OCI-LY3 (cell line): ENCODE measurements around the gene UBAC2.

ENCODE experiments used
- H2AFZ ChIP-seq: fragments of 200-600, 300-600 bp; shearing (Covaris generic); 2 replicates; pipeline ENCODE4 v1.6.0; 2014; ENCODE audit warnings: antibody characterized with exemption, low read depth, low read length
- H3K27ac ChIP-seq: fragments of 200-600, 300-600 bp; sonication (generic); 2 replicates; pipeline ENCODE4 v1.5.1; 2014; ENCODE audit warnings: mild to moderate bottlenecking, low read length, moderate library complexity, mixed read lengths
- H3K27me3 ChIP-seq: fragments of 200-600, 300-600 bp; sonication (generic); 2 replicates; pipeline ENCODE4 v1.6.1; 2014; ENCODE audit warnings: low read depth, low read length, mixed read lengths
- H3K36me3 ChIP-seq: fragments of 200-600, 300-600 bp; sonication (generic); replicated peaks from 2 replicates; pipeline ENCODE3; 2014; ENCODE audit warnings: low read depth, low read length, mixed read lengths
- H3K4me1 ChIP-seq: fragments of 300-600, 200-600 bp; sonication (generic); 2 replicates; pipeline ENCODE4 v1.6.1; 2014; ENCODE audit warnings: low read length, mixed read lengths
- H3K4me2 ChIP-seq: fragments of 200-600, 300-600 bp; sonication (generic); 2 replicates; pipeline ENCODE4 v1.6.1; 2014; ENCODE audit warnings: low read length, mixed read lengths
- H3K4me3 ChIP-seq: fragments of 300-600, 200-600 bp; sonication (generic); 2 replicates; pipeline ENCODE4 v1.5.1; 2014; ENCODE audit warnings: antibody characterized with exemption, mild to moderate bottlenecking, low read length, moderate library complexity
- H3K79me2 ChIP-seq: fragments of 300-600, 200-600 bp; shearing (Covaris generic); 2 replicates; pipeline ENCODE4 v1.6.1; 2014; ENCODE audit warnings: mild to moderate bottlenecking, low read length, mixed read lengths
- H3K9ac ChIP-seq: fragments of 300-600, 200-600 bp; shearing (Covaris generic); 2 replicates; pipeline ENCODE4 v1.6.0; 2014; ENCODE audit warnings: mild to moderate bottlenecking, low read length, moderate library complexity
- H3K9me3 ChIP-seq: fragments of 200-600, 300-600 bp; shearing (Covaris generic); 2 replicates; pipeline ENCODE4 v1.6.1; 2014; ENCODE audit warnings: low read length, mixed read lengths; ENCODE audit not compliant: insufficient read depth
- H4K20me1 ChIP-seq: fragments of 200-600, 300-600 bp; sonication (generic); 2 replicates; pipeline ENCODE4 v1.6.1; 2016; ENCODE audit warnings: low read length, mixed read lengths; ENCODE audit not compliant: insufficient read depth
- CTCF ChIP-seq: fragments of 200-600, 300-600 bp; sonication (generic); IDR thresholded peaks from 2 replicates; pipeline ENCODE4 v1.5.1; 2014; ENCODE audit warnings: antibody characterized with exemption, low read length, low read depth
- EZH2phosphoT487 ChIP-seq: fragments of 200-600 bp; shearing (Covaris generic); IDR thresholded peaks from 2 replicates; pipeline ENCODE4 v1.6.1; 2018; ENCODE audit warnings: antibody characterized with exemption, mixed run types, low read depth

Gene UBAC2

GRCh38 chr13:99415851-99416331, 215.2 kb downstream of the UBAC2 start:
- no peak for TF ChIP-seq CTCF
- no peak for TF ChIP-seq EZH2phosphoT487
- H3K4me2 ChIP-seq = no peak overlapping the region
- H3K36me3 ChIP-seq = peaks cover 7% of the 10 kb centered on the region
- H4K20me1 ChIP-seq = no peaks in the 10 kb centered on the region
- H2AFZ ChIP-seq = no peak overlapping the region
- H3K27me3 ChIP-seq = peaks cover 20% of the 10 kb centered on the region
- H3K79me2 ChIP-seq = no peaks in the 10 kb centered on the region
- H3K4me1 ChIP-seq = peaks cover 47% of the 10 kb centered on the region
- peaks cover 7% of the 10 kb centered on the region; the same call in 1 of the 2 replicates for H3K9me3 ChIP-seq
- H3K4me3 ChIP-seq = no peak overlapping the region
- H3K9ac ChIP-seq = no peak overlapping the region
- no peak overlapping the region for H3K27ac ChIP-seq

- Histone ChIP-seq H3K79me2 (no peaks in the 10 kb centered on the region), H3K36me3 (peaks cover 6% of the 10 kb centered on the region), H3K9me3 (peaks cover 7% of the 10 kb centered on the region; the same call in 1 of the 2 replicates), H3K4me1 (peaks cover 47% of the 10 kb centered on the region), H3K27ac (no peak overlapping the region), H3K4me2 (no peak overlapping the region), H2AFZ (no peak overlapping the region), H4K20me1 (no peaks in the 10 kb centered on the region), H3K27me3 (peaks cover 18% of the 10 kb centered on the region), H3K4me3 (no peak overlapping the region), H3K9ac (no peak overlapping the region)
- TF ChIP-seq EZH2phosphoT487 (no peak), CTCF (no peak)
Observed at GRCh38 chr13:99416411-99417121, 215.9 kb downstream of the UBAC2 start.

- no peaks in the 10 kb centered on the region for H3K36me3 ChIP-seq
- H2AFZ ChIP-seq = no peak overlapping the region
- no peaks in the 10 kb centered on the region for H3K79me2 ChIP-seq
- H3K9me3 ChIP-seq = no peaks in the 10 kb centered on the region
- H3K27me3 ChIP-seq = peaks cover 9% of the 10 kb centered on the region
- no peak overlapping the region; the same call in 1 of the 2 replicates for H3K9ac ChIP-seq
- H3K27ac ChIP-seq = no peak overlapping the region
- H3K4me2 ChIP-seq = no peak overlapping the region
- no peaks in the 10 kb centered on the region for H4K20me1 ChIP-seq
- TF ChIP-seq CTCF (no peak), EZH2phosphoT487 (no peak)
- H3K4me3 ChIP-seq = no peak overlapping the region
- H3K4me1 ChIP-seq = peaks cover 53% of the 10 kb centered on the region
Observed at GRCh38 chr13:99417201-99418102, 216.8 kb downstream of the UBAC2 start.
